HCT116 (cell line): ENCODE measurements around the gene SLC51A.

Experiments used
- POLR2A ChIP-seq: IDR thresholded peaks from 2 replicates; pipeline ENCODE4 v1.7.0; 2011; ENCODE audit warnings: borderline replicate concordance; ENCODE audit not compliant: insufficient read depth, insufficient read length; ENCODE audit errors: extremely low read depth
- TF ChIP-seq, protein P1 (sequence below): IDR thresholded peaks from 2 replicates; pipeline ENCODE4 v1.6.1; 2012
- TF ChIP-seq, protein P2 (sequence below), 3 experiments: fragments of 200-600 bp in 1 of 3; sonication (generic) in 1 of 3; IDR thresholded peaks in 2 of 3; conservative IDR thresholded peaks in 1 of 3; 2 replicates each; pipeline ENCODE4 v1.5.1; 2012 to 2017; ENCODE audit warnings: low read depth in 2 of 3, low read length in 2 of 3, antibody characterized with exemption in 1 of 3, borderline replicate concordance in 1 of 3, control low read depth in 1 of 3, mild to moderate bottlenecking in 1 of 3, mixed read lengths in 1 of 3, mixed run types in 1 of 3, moderate library complexity in 1 of 3; ENCODE audit not compliant: insufficient read depth in 1 of 3
- TF ChIP-seq, protein P3 (sequence below): IDR thresholded peaks from 2 replicates; pipeline ENCODE4 v1.6.1; 2012; ENCODE audit warnings: low read depth
- TF ChIP-seq, protein P4 (sequence below): IDR thresholded peaks from 2 replicates; pipeline ENCODE4 v1.6.1; 2011; ENCODE audit warnings: mild to moderate bottlenecking, low read length, moderate library complexity; ENCODE audit not compliant: insufficient replicate concordance; ENCODE audit errors: extremely low read depth

DNA sequence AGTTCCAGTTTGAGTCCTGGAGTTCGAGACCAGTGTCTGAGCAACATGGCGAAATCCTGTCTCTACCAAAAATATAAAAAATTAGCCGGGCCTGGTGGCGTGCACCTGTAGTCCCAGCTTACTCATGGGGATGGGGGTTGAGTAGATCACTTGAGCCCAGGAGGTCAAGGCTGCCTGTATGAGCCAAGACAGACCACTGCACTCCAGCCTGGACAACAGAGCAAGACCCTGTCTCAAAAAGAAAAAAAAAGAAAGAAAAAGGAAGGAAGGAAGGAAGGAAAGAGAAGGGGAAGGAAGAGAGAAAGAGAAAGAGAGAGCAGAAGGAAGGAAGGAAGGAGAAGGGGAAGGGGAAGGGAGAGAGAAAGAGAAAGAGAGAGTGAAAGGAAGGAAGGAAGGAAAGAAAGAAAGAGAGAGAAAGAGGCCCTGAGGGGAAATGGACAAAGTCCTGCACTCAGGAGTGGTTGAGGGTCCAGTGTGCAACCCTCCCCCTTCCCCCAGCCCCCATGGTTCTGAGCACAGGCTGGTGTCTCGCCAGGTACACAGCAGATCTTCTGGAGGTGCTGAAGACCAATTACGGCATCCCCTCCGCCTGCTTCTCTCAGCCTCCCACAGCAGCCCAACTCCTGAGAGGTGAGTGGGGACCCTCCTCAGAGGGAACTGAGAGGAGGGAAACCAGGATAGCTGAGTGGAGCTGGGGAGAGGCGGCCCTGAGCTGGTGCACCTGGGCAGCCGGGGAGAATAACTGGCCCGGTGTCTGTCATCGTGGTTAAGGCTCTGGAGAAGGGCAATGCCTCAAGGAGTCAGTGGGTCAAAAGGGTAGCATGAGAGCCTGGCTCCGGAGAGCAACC lies 1.2 kb downstream of the SLC51A start:
- TF ChIP-seq POLR2A, result no peak
- TF ChIP-seq, protein P1, sequence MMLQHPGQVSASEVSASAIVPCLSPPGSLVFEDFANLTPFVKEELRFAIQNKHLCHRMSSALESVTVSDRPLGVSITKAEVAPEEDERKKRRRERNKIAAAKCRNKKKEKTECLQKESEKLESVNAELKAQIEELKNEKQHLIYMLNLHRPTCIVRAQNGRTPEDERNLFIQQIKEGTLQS, result no peak
- TF ChIP-seq, protein P2, sequence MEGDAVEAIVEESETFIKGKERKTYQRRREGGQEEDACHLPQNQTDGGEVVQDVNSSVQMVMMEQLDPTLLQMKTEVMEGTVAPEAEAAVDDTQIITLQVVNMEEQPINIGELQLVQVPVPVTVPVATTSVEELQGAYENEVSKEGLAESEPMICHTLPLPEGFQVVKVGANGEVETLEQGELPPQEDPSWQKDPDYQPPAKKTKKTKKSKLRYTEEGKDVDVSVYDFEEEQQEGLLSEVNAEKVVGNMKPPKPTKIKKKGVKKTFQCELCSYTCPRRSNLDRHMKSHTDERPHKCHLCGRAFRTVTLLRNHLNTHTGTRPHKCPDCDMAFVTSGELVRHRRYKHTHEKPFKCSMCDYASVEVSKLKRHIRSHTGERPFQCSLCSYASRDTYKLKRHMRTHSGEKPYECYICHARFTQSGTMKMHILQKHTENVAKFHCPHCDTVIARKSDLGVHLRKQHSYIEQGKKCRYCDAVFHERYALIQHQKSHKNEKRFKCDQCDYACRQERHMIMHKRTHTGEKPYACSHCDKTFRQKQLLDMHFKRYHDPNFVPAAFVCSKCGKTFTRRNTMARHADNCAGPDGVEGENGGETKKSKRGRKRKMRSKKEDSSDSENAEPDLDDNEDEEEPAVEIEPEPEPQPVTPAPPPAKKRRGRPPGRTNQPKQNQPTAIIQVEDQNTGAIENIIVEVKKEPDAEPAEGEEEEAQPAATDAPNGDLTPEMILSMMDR (IDR thresholded peaks at IDR 0.05 in 2 of 3, conservative IDR thresholded peaks at IDR 0.05 in 1 of 3; ENCODE audit: borderline replicate concordance in 1 of 3, insufficient read depth in 1 of 3, low read depth in 2 of 3, low read length in 2 of 3), result no peak
- TF ChIP-seq, protein P3, sequence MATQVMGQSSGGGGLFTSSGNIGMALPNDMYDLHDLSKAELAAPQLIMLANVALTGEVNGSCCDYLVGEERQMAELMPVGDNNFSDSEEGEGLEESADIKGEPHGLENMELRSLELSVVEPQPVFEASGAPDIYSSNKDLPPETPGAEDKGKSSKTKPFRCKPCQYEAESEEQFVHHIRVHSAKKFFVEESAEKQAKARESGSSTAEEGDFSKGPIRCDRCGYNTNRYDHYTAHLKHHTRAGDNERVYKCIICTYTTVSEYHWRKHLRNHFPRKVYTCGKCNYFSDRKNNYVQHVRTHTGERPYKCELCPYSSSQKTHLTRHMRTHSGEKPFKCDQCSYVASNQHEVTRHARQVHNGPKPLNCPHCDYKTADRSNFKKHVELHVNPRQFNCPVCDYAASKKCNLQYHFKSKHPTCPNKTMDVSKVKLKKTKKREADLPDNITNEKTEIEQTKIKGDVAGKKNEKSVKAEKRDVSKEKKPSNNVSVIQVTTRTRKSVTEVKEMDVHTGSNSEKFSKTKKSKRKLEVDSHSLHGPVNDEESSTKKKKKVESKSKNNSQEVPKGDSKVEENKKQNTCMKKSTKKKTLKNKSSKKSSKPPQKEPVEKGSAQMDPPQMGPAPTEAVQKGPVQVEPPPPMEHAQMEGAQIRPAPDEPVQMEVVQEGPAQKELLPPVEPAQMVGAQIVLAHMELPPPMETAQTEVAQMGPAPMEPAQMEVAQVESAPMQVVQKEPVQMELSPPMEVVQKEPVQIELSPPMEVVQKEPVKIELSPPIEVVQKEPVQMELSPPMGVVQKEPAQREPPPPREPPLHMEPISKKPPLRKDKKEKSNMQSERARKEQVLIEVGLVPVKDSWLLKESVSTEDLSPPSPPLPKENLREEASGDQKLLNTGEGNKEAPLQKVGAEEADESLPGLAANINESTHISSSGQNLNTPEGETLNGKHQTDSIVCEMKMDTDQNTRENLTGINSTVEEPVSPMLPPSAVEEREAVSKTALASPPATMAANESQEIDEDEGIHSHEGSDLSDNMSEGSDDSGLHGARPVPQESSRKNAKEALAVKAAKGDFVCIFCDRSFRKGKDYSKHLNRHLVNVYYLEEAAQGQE, result no peak
- TF ChIP-seq, protein P4, sequence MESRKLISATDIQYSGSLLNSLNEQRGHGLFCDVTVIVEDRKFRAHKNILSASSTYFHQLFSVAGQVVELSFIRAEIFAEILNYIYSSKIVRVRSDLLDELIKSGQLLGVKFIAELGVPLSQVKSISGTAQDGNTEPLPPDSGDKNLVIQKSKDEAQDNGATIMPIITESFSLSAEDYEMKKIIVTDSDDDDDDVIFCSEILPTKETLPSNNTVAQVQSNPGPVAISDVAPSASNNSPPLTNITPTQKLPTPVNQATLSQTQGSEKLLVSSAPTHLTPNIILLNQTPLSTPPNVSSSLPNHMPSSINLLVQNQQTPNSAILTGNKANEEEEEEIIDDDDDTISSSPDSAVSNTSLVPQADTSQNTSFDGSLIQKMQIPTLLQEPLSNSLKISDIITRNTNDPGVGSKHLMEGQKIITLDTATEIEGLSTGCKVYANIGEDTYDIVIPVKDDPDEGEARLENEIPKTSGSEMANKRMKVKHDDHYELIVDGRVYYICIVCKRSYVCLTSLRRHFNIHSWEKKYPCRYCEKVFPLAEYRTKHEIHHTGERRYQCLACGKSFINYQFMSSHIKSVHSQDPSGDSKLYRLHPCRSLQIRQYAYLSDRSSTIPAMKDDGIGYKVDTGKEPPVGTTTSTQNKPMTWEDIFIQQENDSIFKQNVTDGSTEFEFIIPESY, result no peak
